Naive B cell (primary cell): ENCODE measurements around the gene RABGAP1L. TPM values are rescaled to one million over a fixed set of nuclear protein-coding genes. Genes with fewer than 3 reads are reported as not detected.
"Not testable (repeated sequence)": the region's sequence is repeated elsewhere in the genome, so short reads cannot be mapped to it uniquely, and the experiment has no call there.

ENCODE experiments used
- ATAC-seq, 2 donors: fragments of 150-1000 bp; cut with Tn5 transposase; 2 replicates each; pipeline ENCODE4 v1.10.0; 2021; ENCODE audit warnings: low read depth in 2 of 2, mild to moderate bottlenecking in 2 of 2, moderate library complexity in 2 of 2
- DNase-seq: peaks from one replicate; pipeline ENCODE4 v3.0.0; 2022
- H3K27ac Mint-ChIP-seq, 6 donors: one replicate each; pipeline ENCODE4 v1.8.0; 2020 to 2022; ENCODE audit warnings: mild to moderate bottlenecking in 6 of 6, mixed read lengths in 6 of 6, moderate library complexity in 5 of 6, inconsistent platforms in 2 of 6
- H3K27me3 Mint-ChIP-seq, 3 donors: one replicate each; pipeline ENCODE4 v1.8.0; 2021 to 2022; ENCODE audit warnings: mixed read lengths in 3 of 3, mild to moderate bottlenecking in 1 of 3
- H3K36me3 Mint-ChIP-seq, 2 donors: one replicate each; pipeline ENCODE4 v1.8.0; 2020 to 2022; ENCODE audit warnings: mixed read lengths in 2 of 2, inconsistent platforms in 1 of 2, mild to moderate bottlenecking in 1 of 2
- H3K4me1 Mint-ChIP-seq, 3 donors: one replicate each; pipeline ENCODE4 v1.8.0; 2020 to 2022; ENCODE audit warnings: mixed read lengths in 3 of 3, inconsistent platforms in 1 of 3, mild to moderate bottlenecking in 1 of 3, moderate library complexity in 1 of 3
- H3K4me3 Mint-ChIP-seq, 8 donors: one replicate each; pipeline ENCODE4 v1.8.0; 2020 to 2022; ENCODE audit warnings: mild to moderate bottlenecking in 8 of 8, mixed read lengths in 8 of 8, moderate library complexity in 8 of 8, inconsistent platforms in 2 of 8
- H3K9me3 Mint-ChIP-seq, 7 donors: one replicate each; pipeline ENCODE4 v1.8.0; 2020 to 2022; ENCODE audit warnings: mixed read lengths in 7 of 7, mild to moderate bottlenecking in 5 of 7, inconsistent platforms in 2 of 7, moderate library complexity in 1 of 7
- polyA plus RNA-seq, 6 donors: library from polyadenylated mRNA; unstranded; fragments of 300-500 nt; fragmentation: Illumina TruSeq; gene quantifications; one replicate each; pipeline ENCODE4 v1.2.3, GENCODE V29; 2021; ENCODE audit warnings: low read depth in 6 of 6

Gene RABGAP1L
- polyA plus RNA-seq, 6 donors from 2014 or later = 24.0 to 90.2 (median 79.0) TPM

DNA sequence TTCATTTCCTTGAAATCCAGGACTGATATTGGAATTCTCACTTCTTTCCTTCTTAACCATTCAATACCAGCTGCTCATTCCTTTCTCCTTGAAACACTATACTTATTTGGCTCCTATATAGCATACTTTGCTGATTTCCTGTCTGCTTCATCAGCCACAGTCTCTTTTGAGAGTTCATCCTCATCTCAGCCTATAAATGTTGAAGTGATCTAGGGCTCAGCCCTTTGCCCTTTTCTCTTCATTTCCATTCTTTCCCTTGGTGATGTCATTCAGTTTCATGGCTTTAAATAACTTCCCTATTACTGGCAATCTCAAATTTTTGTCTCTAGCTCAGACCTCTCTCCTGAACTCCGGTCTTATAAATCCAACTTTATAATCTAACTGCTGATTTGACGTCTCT is 24.1 kb upstream of the RABGAP1L start:
- ATAC-seq = no peak
- Mint-ChIP-seq H3K27me3 (no peaks in the 10 kb centered on the region), H3K4me3 (no peak overlapping the region), H3K36me3 (peaks cover 0 to 3% of the 10 kb centered on the region in 2 donors), H3K4me1 (peaks cover 22 to 28% (median 24%) of the 10 kb centered on the region in 3 donors), H3K9me3 (peaks cover 0 to 5% (median under 1%) of the 10 kb centered on the region in 7 donors), H3K27ac (peak overlapping the region in 1 of 6 donors; percentile 4)
- DNase-seq = no peak

DNA sequence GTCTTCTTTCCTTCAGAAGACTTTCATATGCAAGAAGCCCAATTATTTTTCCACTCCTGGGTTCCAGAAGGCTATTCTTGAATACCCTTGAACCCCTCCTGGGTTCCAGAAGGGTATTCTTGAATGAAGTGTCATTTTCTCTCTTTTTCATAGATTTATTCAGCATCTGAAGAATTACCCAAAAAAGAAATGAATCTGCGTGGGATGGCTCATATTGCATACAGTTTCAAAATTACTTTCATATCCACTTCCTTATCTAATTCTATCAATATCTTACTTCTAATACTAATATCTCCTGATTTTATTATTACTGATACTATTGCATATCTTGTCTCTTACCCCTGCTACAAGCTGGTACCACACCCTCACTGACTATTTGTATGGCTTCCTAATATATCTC is 22.6 kb upstream of the RABGAP1L start:
- Mint-ChIP-seq H3K4me1 (peaks cover 19 to 27% (median 20%) of the 10 kb centered on the region in 3 donors), H3K27ac (no peak overlapping the region), H3K4me3 (peak overlapping the region in 1 of 8 donors; percentile 4), H3K9me3 (peaks cover 0 to 4% (median 0%) of the 10 kb centered on the region in 7 donors), H3K36me3 (no peaks in the 10 kb centered on the region), H3K27me3 (peaks cover 0 to 5% (median 0%) of the 10 kb centered on the region in 3 donors)
- DNase-seq (no peak), ATAC-seq (no peak)

DNA sequence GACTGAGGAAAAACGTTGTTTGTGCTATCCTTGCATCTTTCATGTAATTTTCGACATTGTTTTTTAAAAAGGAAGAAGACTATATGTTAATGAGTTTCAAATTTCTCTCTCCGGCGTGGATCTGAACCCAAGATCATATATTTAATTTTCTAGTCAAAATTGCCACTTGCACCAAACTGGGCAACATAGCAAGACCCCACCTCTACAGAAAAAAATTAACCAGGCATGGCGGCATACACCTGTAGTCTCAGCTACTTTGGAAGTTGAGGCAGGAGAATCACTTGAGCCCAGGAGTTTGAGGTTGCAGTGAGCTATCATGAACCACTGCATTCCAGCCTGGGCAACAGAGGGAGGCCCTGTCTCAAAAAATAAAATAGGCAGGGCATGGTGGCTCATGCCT is 16.5 kb upstream of the RABGAP1L start:
- H3K27me3 Mint-ChIP-seq = peaks cover 0 to 8% (median 0%) of the 10 kb centered on the region in 3 donors
- DNase-seq = no peak
- ATAC-seq = no peak
- H3K27ac Mint-ChIP-seq = no peak overlapping the region
- H3K4me3 Mint-ChIP-seq = no peak overlapping the region
- H3K9me3 Mint-ChIP-seq = peaks cover 0 to 5% (median 0%) of the 10 kb centered on the region in 7 donors
- H3K4me1 Mint-ChIP-seq = no peaks in the 10 kb centered on the region
- no peaks in the 10 kb centered on the region for H3K36me3 Mint-ChIP-seq

DNA sequence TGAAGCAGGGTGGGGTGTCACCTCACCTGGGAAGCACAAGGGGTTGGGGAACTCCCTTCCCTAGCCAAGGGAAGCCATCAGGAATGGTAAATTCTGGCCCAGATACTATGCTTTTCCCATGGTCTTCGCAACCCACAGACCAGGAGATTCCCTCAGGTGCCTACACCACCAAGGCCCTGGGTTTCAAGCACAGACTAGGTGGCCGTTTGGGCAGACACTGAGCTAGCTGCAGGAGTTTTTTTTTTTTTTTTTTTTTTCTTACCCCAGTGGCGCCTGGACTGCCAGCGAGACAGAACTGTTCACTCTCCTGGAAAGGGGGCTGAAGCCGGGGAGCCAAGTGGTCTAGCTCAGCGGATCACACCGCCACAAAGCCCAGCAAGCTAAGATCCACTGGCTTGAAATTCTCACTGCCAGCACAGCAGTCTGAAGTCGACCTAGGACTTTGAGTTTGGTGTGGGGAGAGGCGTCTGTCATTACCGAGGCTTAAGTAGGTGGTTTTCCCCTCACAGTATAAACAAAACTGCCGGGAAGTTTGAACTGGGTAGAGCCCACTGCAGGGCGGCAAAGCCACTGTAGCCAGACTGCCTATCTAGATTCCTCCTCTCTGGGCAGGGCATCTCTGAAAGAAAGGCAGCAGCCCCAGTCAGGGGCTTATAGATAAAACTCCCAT is 15.5 kb upstream of the RABGAP1L start:
- H3K4me1 Mint-ChIP-seq, H3K9me3 Mint-ChIP-seq, H3K36me3 Mint-ChIP-seq, DNase-seq, ATAC-seq, H3K27ac Mint-ChIP-seq, H3K27me3 Mint-ChIP-seq, H3K4me3 Mint-ChIP-seq: not testable (repeated sequence)

DNA sequence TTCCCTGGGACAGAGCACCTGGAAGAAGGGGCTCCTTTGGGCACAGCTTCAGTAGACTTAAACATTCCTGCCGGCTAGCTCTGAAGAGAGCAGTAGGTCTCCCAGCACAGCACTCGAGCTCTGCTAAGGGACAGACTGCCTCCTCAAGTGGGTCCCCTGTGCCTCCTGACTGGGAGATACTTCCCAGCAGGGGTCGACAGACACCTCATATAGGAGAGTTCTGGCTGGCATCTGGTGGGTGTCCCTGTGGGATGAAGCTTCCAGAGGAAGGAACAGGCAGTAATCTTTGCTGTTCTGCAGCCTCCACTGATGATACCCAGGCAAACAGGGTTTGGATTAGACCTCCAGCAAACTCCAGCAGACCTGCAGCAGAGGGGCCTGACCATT is 14.9 kb upstream of the RABGAP1L start:
- peaks cover 0 to 13% (median 4%) of the 10 kb centered on the region in 7 donors for H3K9me3 Mint-ChIP-seq
- not testable (repeated sequence) for H3K36me3 Mint-ChIP-seq, DNase-seq, H3K27me3 Mint-ChIP-seq, H3K27ac Mint-ChIP-seq, H3K4me3 Mint-ChIP-seq, H3K4me1 Mint-ChIP-seq, ATAC-seq

DNA sequence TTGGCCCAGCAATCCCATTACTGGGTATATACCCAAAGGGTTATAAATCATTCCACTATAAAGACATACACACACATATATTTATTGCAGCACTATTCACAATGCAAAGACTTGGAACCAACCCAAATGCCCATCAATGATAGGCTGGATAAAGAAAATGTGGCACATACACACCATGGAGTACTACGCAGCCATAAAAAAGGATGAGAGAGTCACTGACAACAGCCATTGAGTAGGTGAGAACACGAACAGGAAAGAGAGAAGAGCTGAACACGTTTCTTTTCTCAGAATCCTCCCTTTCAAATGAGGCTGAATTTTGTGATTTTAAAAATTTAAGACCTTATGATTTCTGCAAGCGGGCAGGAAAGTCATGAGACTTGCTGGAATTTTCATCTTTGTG is 10.1 kb upstream of the RABGAP1L start:
- ATAC-seq (no peak), DNase-seq (no peak)
- H3K27me3 Mint-ChIP-seq = no peaks in the 10 kb centered on the region
- H3K9me3 Mint-ChIP-seq = peaks cover 0 to 13% (median 4%) of the 10 kb centered on the region in 7 donors
- H3K4me3 Mint-ChIP-seq = no peak overlapping the region
- no peaks in the 10 kb centered on the region for H3K4me1 Mint-ChIP-seq
- H3K36me3 Mint-ChIP-seq = no peaks in the 10 kb centered on the region
- no peak overlapping the region for H3K27ac Mint-ChIP-seq

DNA sequence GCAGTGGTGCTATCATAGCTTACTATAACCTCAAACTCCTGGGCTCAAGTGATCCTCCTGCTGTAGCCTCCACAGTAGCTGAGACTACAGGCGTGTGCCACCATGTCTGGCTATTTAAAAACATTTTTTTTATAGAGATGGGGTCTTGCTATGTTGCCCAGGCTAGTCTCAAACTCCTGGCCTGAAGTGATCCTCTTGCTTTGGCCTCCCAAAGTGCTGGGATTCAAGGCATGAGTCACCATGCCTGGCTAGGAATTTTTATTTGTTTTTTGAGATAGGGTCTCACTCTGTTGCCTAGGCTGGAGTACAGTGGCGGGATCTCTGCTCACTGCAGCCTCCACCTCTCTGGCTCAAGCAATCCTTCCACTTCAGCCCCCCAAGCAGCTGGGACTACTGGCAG is 8.8 kb upstream of the RABGAP1L start:
- no peaks in the 10 kb centered on the region for H3K4me1 Mint-ChIP-seq
- no peak overlapping the region for H3K27ac Mint-ChIP-seq
- ATAC-seq = no peak
- peaks cover 0 to 13% (median 2%) of the 10 kb centered on the region in 7 donors for H3K9me3 Mint-ChIP-seq
- no peak overlapping the region for H3K4me3 Mint-ChIP-seq
- no peaks in the 10 kb centered on the region for H3K36me3 Mint-ChIP-seq
- no peak for DNase-seq
- no peaks in the 10 kb centered on the region for H3K27me3 Mint-ChIP-seq

DNA sequence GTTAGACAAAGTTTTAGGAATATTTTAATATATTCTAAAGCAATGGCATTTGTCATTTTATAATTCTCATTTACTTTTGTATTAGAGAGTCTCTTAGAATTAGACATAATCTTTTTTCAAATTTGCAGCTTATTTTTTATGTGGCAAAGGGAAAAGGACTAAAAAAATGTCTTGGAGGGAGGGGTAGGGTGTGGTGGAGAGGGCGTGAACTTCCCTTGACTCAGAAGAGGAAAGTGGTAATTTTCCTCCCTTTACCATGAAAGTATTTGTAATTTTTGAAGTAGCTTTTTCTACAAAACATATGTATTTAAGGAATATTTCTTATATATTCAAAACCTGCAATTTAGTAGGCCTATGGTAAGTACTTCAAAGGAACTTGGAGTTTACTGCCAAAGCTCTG is 6.9 kb upstream of the RABGAP1L start:
- DNase-seq = no peak
- Mint-ChIP-seq H3K36me3 (no peaks in the 10 kb centered on the region), H3K9me3 (peaks cover 0 to 9% (median 1%) of the 10 kb centered on the region in 7 donors), H3K27me3 (no peaks in the 10 kb centered on the region), H3K27ac (no peak overlapping the region), H3K4me1 (peaks cover 6 to 12% (median 8%) of the 10 kb centered on the region in 3 donors), H3K4me3 (no peak overlapping the region)
- ATAC-seq = no peak

DNA sequence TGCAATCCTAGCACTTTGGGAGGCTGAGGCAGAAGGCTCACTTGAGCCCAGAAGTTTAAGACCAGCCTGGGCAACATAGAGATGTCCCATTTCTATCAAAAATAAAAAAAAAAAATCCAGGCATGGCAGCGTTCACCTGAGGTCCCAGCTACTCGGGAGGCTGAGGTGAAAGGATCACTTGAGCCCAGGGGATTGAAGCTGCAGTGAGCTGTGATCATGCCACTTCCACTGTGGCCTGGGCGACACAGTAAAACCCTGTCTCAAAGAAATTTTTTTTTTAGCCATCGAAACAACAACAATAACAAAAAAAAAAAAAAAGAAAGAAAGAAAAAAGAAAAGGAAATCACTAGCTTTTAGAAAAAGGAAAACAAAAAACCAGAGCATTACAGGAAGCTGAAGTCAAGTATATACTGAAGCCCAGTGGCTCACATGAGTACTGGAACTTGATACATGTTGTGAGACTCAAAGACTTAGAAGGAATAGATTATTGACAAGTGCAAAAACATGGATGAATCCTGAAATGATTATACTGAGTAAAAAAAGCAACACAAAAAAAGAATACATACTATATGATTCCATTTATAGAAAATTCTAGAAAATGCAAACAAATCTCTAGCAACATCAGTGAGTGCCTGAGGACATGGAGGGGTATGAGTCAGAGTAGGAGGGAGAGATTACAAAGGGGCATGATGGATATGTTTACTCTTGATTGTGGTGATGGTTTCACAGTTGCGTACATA is 6.1 kb upstream of the RABGAP1L start:
- no peak for DNase-seq
- ATAC-seq = no peak
- H3K4me1 Mint-ChIP-seq = peaks cover 11 to 19% (median 15%) of the 10 kb centered on the region in 3 donors
- H3K36me3 Mint-ChIP-seq = no peaks in the 10 kb centered on the region
- peaks cover 0 to 6% (median 0%) of the 10 kb centered on the region in 7 donors for H3K9me3 Mint-ChIP-seq
- H3K27me3 Mint-ChIP-seq = no peaks in the 10 kb centered on the region
- peak overlapping the region in 1 of 6 donors; percentile 66 for H3K27ac Mint-ChIP-seq
- peak overlapping the region in 2 of 8 donors; percentile 30 to 52 for H3K4me3 Mint-ChIP-seq

DNA sequence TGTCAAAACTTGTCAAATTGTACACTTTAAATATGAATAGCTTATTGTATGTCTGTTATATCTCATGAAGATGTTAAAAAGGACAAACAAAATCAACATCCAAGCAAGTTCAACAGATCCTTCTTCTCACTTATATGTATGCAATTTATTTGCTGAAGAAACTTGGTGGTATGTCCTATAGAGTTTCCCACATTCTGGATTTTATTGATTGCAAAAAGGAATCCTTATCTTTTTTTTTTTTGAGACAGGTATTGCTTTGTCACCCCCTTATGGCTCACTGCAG is 5.6 kb upstream of the RABGAP1L start:
- Mint-ChIP-seq H3K36me3 (no peaks in the 10 kb centered on the region), H3K9me3 (peaks cover 0 to 5% (median 0%) of the 10 kb centered on the region in 7 donors), H3K4me3 (peak overlapping the region in 1 of 8 donors; percentile 52), H3K27me3 (no peaks in the 10 kb centered on the region), H3K27ac (peak overlapping the region in 1 of 6 donors; percentile 66), H3K4me1 (peaks cover 16 to 25% (median 20%) of the 10 kb centered on the region in 3 donors)
- ATAC-seq (no peak), DNase-seq (no peak)

DNA sequence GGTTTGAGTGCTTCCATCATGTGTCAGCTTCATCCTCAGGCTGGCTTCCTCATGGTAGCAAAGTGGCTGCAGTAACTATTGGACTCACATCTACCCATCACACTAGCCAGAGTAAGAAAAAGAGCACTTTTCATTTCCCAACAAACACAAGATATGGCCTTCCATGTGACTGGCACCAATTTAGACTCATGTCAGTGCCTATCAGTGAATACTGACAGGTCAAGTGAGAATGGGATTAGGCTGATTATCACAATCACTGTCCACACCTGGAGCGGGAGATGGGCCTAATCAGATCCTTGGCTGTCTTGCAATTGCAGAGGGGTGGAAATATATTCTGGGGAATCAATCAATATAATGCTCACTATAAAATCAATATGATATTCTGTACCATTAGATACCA is 2.9 kb upstream of the RABGAP1L start:
- peaks cover 0 to 8% of the 10 kb centered on the region in 2 donors for H3K36me3 Mint-ChIP-seq
- peak overlapping the region in 1 of 8 donors; percentile 99 for H3K4me3 Mint-ChIP-seq
- peaks cover 0 to 2% (median 0%) of the 10 kb centered on the region in 7 donors for H3K9me3 Mint-ChIP-seq
- H3K4me1 Mint-ChIP-seq = peaks cover 32 to 39% (median 33%) of the 10 kb centered on the region in 3 donors
- H3K27me3 Mint-ChIP-seq = no peaks in the 10 kb centered on the region
- H3K27ac Mint-ChIP-seq = no peak overlapping the region
- ATAC-seq (no peak), DNase-seq (no peak)

DNA sequence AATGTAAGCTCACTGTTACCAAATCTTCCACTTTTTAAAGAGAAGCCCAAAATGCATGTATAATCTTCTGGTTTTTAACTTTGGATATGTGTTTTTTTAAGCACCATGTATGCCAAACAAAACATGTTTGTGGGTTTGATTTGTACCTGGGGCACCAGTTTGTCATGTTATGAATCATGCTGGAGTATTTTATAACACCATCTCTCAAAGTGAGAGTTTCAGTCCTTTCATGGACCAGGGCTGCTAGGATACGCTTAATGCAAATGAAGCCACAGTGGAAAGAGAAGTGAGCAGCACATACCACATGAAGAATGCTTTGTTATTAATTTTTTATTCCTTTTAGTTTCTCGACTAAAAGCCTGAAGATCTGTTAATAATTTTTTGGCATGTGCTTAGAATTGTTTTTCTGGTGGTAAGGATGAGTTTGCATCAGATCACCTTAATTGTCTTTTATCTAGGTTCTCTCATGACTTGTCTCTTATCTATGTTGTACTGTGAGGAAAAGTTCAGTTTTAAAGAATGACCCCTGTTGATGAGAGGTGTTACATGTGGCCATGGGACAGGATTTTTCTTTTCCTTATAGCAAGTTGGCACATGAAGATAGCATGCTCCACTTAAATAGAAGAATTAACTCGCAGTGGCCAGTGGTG is 2.0 kb upstream of the RABGAP1L start:
- Mint-ChIP-seq H3K27me3 (no peaks in the 10 kb centered on the region), H3K9me3 (peaks cover 0 to 2% (median 0%) of the 10 kb centered on the region in 7 donors), H3K4me1 (peaks cover 34 to 48% (median 41%) of the 10 kb centered on the region in 3 donors), H3K4me3 (peak overlapping the region in 2 of 8 donors; percentile 19 to 99), H3K27ac (peak overlapping the region in 3 of 6 donors; percentile 21 to 81 (median 62)), H3K36me3 (peaks cover 0 to 8% of the 10 kb centered on the region in 2 donors)
- ATAC-seq (no peak), DNase-seq (no peak)

DNA sequence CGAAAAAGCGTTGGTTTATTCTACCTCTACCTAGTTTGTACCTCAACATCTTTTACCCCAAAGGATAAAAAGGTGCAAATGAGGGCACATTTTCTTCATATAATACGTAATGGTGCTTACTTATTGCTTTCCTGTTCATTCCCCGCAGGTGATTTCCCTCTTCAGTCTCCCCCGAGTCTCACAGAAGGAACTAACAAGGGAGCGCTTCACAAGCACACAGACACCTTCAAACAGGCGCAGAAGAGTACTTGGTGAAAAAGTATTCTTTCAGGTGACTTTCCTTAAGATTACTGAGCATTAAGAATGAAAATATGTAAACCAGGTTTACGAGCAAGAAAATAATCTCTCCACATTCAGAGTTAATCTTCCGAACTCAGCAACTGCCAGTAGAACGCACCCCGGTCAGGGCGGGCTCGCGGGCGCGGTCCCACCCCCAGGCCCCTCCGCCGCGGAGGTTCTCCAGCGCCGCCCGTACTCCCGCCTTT is 511 bp upstream of the RABGAP1L start:
- Mint-ChIP-seq H3K36me3 (peaks cover 0 to 8% of the 10 kb centered on the region in 2 donors), H3K9me3 (peaks cover 0 to 2% (median 0%) of the 10 kb centered on the region in 7 donors), H3K27ac (peak overlapping the region; percentile 78 to 95 (median 92)), H3K4me1 (peaks cover 43 to 52% (median 43%) of the 10 kb centered on the region in 3 donors), H3K27me3 (no peaks in the 10 kb centered on the region), H3K4me3 (peak overlapping the region; percentile 89 to 99 (median 98))
- DNase-seq (no peak), ATAC-seq (peak; percentile 33 to 34)
